ENCODE data around the gene CRB2.

The CRB2 gene

DNA sequence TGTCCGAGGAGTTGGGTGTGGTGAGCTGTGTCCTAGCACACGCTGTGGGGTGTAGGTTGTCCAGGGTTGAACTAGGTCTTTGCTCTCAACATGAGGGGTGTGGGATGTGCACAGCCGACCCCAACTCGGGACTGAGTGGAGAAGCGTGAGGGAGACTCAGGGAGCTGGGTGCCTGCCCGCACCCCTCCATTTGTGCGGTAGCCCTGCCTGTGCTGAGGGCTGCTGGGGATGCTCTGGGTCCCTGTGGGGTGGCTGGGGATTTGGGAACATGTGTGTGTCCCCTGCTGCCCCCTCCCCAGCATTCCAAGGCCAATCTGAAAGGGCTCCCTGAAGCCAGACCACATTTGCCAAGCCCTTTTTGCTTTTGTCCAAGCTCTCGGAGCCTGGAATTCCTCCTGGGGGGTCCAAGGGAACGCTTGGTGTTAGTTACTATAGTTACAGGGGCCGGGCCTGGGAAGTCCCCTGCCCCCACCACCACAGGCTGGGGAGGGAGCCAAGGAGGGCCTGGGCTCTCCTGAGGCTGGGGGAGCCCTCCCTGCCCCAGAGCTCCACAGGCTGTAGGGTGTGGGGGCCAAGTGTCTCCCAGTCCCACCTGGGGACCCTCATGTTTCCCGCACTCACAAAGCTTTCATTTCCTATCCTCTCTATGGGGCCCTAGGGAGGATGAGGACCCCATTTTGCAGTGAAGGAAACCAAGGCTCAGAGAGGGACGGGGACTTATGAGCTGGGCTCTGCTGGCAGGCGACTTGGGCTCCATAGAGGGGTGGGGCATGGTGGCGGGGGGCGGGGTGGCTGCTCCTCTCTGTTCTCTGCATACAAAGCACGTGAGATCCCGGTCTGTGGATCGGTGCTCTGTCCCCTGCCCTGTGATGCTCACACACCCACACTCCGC is 1.1 kb downstream of the CRB2 start:
- Histone ChIP-seq H3K4me3 (ENCODE audit: low read depth in 1 of 5, low read length in 5 of 5) (no peak overlapping the region), H3K36me3 (ENCODE audit: control insufficient read depth in 5 of 5, insufficient read depth in 5 of 5, low read length in 5 of 5) (no peaks in the 10 kb centered on the region), H3K27me3 (ENCODE audit: control insufficient read depth in 5 of 5, insufficient read depth in 4 of 5, low read length in 5 of 5) (peaks cover 9 to 42% (median 31%) of the 10 kb centered on the region in 5 donors), H3K9me3 (ENCODE audit: control insufficient read depth in 5 of 5, low read length in 5 of 5) (no peaks in the 10 kb centered on the region), H3K4me1 (ENCODE audit: control insufficient read depth in 5 of 5, insufficient read depth in 5 of 5, low read length in 5 of 5) (peaks cover 0 to 9% (median 6%) of the 10 kb centered on the region in 5 donors), H3K9ac (ENCODE audit: low read length in 5 of 5) (no peak overlapping the region), H3K27ac (ENCODE audit: low read depth, low read length) (no peak overlapping the region)

GRCh38 chr9:123357743-123358059 is 1.7 kb downstream of the CRB2 start:
- H3K4me3 ChIP-seq (ENCODE audit: low read depth in 1 of 5, low read length in 5 of 5) = no peak overlapping the region
- H3K9ac ChIP-seq (ENCODE audit: low read length in 5 of 5) = no peak overlapping the region
- peaks cover 9 to 42% (median 34%) of the 10 kb centered on the region in 5 donors for H3K27me3 ChIP-seq (ENCODE audit: control insufficient read depth in 5 of 5, insufficient read depth in 4 of 5, low read length in 5 of 5)
- no peak overlapping the region for H3K27ac ChIP-seq (ENCODE audit: low read depth, low read length)
- peaks cover 0 to 9% (median 6%) of the 10 kb centered on the region in 5 donors for H3K4me1 ChIP-seq (ENCODE audit: control insufficient read depth in 5 of 5, insufficient read depth in 5 of 5, low read length in 5 of 5)
- H3K9me3 ChIP-seq (ENCODE audit: control insufficient read depth in 5 of 5, low read length in 5 of 5) = no peaks in the 10 kb centered on the region
- no peaks in the 10 kb centered on the region for H3K36me3 ChIP-seq (ENCODE audit: control insufficient read depth in 5 of 5, insufficient read depth in 5 of 5, low read length in 5 of 5)

DNA sequence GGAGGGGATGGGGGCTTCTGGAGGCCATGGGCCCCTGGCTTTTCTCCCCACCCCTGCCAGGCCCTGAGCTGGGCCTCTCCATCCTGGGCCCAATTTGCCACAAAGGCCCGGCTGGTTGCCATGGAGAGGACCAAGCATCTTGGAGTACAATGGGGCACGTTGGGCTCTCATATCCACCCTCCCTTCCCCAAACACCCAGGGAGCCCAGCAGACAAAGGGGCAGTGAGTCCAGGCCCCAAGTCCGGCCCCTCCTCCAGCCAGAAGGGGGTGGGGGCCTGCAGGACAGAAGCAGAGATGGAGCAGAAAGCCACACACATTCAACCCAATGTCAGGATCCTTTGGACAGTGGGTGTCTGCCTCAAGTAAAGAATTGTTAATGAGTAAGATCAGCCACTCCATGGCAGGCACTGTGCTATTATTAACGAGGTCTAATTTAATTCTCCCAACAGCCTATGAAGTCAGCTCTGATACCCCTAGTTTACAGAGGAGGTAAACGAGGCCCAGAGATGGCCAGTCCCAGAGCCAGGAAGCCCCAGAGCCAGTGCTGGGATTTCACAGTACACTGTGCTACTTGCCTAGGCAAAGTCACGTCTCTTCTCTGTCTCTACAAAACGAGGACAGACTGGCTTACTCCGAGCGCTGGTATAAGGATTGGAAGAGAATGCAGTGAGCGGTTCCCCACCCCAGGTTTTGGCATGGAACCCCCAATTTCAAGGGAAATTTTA is 2.3 kb downstream of the CRB2 start:
- Histone ChIP-seq H3K9me3 (ENCODE audit: control insufficient read depth in 5 of 5, low read length in 5 of 5) (no peaks in the 10 kb centered on the region), H3K9ac (ENCODE audit: low read length in 5 of 5) (no peak overlapping the region), H3K27me3 (ENCODE audit: control insufficient read depth in 5 of 5, insufficient read depth in 4 of 5, low read length in 5 of 5) (peaks cover 9 to 43% (median 31%) of the 10 kb centered on the region in 5 donors), H3K4me3 (ENCODE audit: low read depth in 1 of 5, low read length in 5 of 5) (no peak overlapping the region), H3K36me3 (ENCODE audit: control insufficient read depth in 5 of 5, insufficient read depth in 5 of 5, low read length in 5 of 5) (no peaks in the 10 kb centered on the region), H3K27ac (ENCODE audit: low read depth, low read length) (no peak overlapping the region), H3K4me1 (ENCODE audit: control insufficient read depth in 5 of 5, insufficient read depth in 5 of 5, low read length in 5 of 5) (peaks cover 0 to 9% (median 6%) of the 10 kb centered on the region in 5 donors)

GRCh38 chr9:123359106-123359505 is 3.1 kb downstream of the CRB2 start:
- Histone ChIP-seq H3K4me3 (ENCODE audit: low read depth in 1 of 5, low read length in 5 of 5) (no peak overlapping the region), H3K4me1 (ENCODE audit: control insufficient read depth in 5 of 5, insufficient read depth in 5 of 5, low read length in 5 of 5) (peaks cover 0 to 6% (median 3%) of the 10 kb centered on the region in 5 donors), H3K27ac (ENCODE audit: low read depth, low read length) (no peak overlapping the region), H3K36me3 (ENCODE audit: control insufficient read depth in 5 of 5, insufficient read depth in 5 of 5, low read length in 5 of 5) (no peaks in the 10 kb centered on the region), H3K27me3 (ENCODE audit: control insufficient read depth in 5 of 5, insufficient read depth in 4 of 5, low read length in 5 of 5) (peaks cover 9 to 41% (median 23%) of the 10 kb centered on the region in 5 donors), H3K9me3 (ENCODE audit: control insufficient read depth in 5 of 5, low read length in 5 of 5) (no peaks in the 10 kb centered on the region), H3K9ac (ENCODE audit: low read length in 5 of 5) (no peak overlapping the region)

- Histone ChIP-seq H3K9ac (ENCODE audit: low read length in 5 of 5) (no peak overlapping the region), H3K27me3 (ENCODE audit: control insufficient read depth in 5 of 5, insufficient read depth in 4 of 5, low read length in 5 of 5) (peaks cover 7 to 37% (median 20%) of the 10 kb centered on the region in 5 donors), H3K27ac (ENCODE audit: low read depth, low read length) (no peak overlapping the region), H3K36me3 (ENCODE audit: control insufficient read depth in 5 of 5, insufficient read depth in 5 of 5, low read length in 5 of 5) (no peaks in the 10 kb centered on the region), H3K4me1 (ENCODE audit: control insufficient read depth in 5 of 5, insufficient read depth in 5 of 5, low read length in 5 of 5) (peaks cover 0 to 4% (median 0%) of the 10 kb centered on the region in 5 donors), H3K4me3 (ENCODE audit: low read depth in 1 of 5, low read length in 5 of 5) (no peak overlapping the region), H3K9me3 (ENCODE audit: control insufficient read depth in 5 of 5, low read length in 5 of 5) (no peaks in the 10 kb centered on the region)
Observed at GRCh38 chr9:123359546-123359945, 3.5 kb downstream of the CRB2 start.

DNA sequence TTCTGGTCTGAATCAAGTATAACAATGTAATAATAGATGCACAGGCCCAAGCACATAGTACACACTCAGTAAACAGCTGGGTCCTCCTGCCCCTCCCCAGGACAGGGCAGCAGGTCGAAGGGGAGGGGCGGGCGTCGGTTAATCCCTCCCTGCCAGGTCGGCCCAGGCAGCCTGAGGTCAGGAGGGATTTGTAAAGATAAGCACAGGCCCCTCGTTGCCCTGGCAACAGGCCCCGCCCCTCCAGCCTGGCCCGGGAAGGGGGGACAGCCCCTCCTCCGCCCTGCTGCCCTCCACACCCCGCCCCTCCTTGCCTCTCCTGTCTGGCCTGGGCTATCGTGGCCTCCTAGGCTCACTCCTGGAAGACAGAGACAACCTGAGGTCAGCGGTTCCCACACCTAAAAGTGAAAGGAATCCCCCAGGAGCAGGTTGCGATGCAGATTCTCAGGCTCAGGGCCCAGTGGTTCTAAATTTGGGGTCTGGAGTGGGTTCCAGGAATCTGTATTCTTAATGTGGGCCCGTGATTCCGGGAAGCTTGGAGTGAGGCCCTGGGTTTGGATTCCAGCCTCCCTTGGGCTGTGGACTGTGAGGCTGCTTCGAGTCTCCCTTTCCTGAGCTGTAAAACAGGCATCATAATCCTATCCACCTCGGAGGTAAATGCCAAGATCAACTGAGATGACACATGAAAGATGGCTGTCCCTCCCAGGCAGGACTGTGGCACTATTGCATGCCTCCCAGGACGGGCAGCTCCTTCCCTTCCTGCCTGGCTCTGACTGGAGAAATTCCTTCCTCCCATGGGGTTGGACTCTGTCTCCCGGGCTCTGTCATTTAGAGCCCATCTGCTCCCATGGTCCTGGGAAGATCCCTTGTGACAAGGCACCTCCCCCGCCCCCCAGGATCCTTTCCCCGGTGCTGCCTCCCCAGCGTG is 4.4 kb downstream of the CRB2 start:
- Histone ChIP-seq H3K27me3 (ENCODE audit: control insufficient read depth in 5 of 5, insufficient read depth in 4 of 5, low read length in 5 of 5) (peaks cover 3 to 30% (median 12%) of the 10 kb centered on the region in 5 donors), H3K4me3 (ENCODE audit: low read depth in 1 of 5, low read length in 5 of 5) (no peak overlapping the region), H3K27ac (ENCODE audit: low read depth, low read length) (no peak overlapping the region), H3K9ac (ENCODE audit: low read length in 5 of 5) (no peak overlapping the region), H3K9me3 (ENCODE audit: control insufficient read depth in 5 of 5, low read length in 5 of 5) (no peaks in the 10 kb centered on the region), H3K36me3 (ENCODE audit: control insufficient read depth in 5 of 5, insufficient read depth in 5 of 5, low read length in 5 of 5) (no peaks in the 10 kb centered on the region), H3K4me1 (ENCODE audit: control insufficient read depth in 5 of 5, insufficient read depth in 5 of 5, low read length in 5 of 5) (peaks cover 0 to 4% (median 0%) of the 10 kb centered on the region in 5 donors)

DNA sequence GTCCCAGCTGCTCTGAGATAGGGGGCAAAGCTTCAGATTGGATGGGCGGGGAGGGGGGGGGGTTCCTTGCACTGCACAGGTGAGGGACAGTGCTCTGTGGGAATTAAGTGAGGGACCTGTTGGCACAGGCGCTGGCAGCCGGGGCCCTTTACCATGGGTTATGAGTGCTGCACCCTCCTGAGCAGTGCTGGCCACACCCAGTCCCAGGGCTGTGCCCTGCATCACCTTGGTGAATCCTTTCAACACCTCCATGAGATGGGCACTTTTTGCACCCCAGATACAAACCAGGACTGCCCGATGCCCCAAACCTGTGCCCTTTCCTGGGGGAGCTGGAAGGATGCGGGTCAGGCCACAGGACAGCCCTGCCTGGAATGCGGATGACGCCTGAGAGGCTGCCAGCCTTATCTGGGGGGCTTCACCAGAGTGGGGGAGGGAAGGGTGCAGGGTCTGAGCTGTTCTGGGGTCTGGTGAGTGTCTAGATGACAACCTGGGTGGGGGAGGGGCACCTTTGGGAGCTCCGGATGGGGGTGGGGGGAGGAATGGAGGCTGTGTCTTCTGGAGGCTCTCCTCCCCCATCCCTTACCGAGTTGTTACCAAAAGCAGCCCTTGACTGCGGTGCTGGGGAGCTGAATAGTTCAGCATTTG is 5.2 kb downstream of the CRB2 start:
- Histone ChIP-seq H3K9ac (ENCODE audit: low read length in 5 of 5) (no peak overlapping the region), H3K4me1 (ENCODE audit: control insufficient read depth in 5 of 5, insufficient read depth in 5 of 5, low read length in 5 of 5) (peaks cover 0 to 4% (median 0%) of the 10 kb centered on the region in 5 donors), H3K27me3 (ENCODE audit: control insufficient read depth in 5 of 5, insufficient read depth in 4 of 5, low read length in 5 of 5) (peaks cover 3 to 29% (median 11%) of the 10 kb centered on the region in 5 donors), H3K27ac (ENCODE audit: low read depth, low read length) (no peak overlapping the region), H3K9me3 (ENCODE audit: control insufficient read depth in 5 of 5, low read length in 5 of 5) (no peaks in the 10 kb centered on the region), H3K4me3 (ENCODE audit: low read depth in 1 of 5, low read length in 5 of 5) (no peak overlapping the region), H3K36me3 (ENCODE audit: control insufficient read depth in 5 of 5, insufficient read depth in 5 of 5, low read length in 5 of 5) (no peaks in the 10 kb centered on the region)

DNA sequence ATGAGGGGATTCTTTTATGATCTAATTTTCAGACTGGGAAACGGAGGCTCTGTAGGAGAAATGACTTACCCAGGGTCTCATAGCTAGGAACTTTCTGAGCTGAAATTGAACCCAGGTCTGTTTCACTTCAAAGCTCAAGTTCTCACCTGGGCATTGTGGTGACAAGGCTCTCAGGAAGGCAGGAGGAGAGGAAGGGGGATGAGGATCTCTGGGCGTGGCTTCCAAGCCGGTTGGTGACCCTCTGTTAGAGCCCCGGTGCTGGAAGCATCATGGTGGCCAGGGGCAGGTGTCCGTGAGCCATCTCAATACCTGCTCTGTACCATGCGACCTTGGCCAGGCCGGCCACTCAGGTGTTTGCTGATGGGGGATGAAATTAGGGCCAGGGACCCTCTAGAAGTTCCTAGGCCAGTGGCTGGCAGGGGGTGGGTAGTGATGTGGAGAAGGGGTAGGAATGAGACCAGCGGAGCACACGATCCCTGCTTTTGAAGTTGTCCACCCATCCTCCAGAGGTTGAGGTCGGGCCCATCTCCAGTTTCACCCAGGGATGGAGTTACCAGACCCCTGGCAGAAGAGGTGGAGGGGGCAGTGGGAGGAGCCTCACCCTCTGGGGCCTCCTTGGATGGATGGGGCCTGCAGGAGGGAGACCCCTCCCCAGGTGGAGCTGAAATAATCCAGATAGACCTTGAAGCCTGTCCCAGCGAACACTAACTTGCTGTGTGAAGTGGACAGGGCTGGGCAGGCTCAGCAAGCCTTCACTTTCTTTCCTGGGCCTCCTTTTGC is 5.9 kb downstream of the CRB2 start:
- H3K4me3 ChIP-seq (ENCODE audit: low read depth in 1 of 5, low read length in 5 of 5) = no peak overlapping the region
- H3K9ac ChIP-seq (ENCODE audit: low read length in 5 of 5) = no peak overlapping the region
- H3K9me3 ChIP-seq (ENCODE audit: control insufficient read depth in 5 of 5, low read length in 5 of 5) = no peaks in the 10 kb centered on the region
- H3K27ac ChIP-seq (ENCODE audit: low read depth, low read length) = no peak overlapping the region
- peaks cover 3 to 29% (median 13%) of the 10 kb centered on the region in 5 donors for H3K27me3 ChIP-seq (ENCODE audit: control insufficient read depth in 5 of 5, insufficient read depth in 4 of 5, low read length in 5 of 5)
- H3K4me1 ChIP-seq (ENCODE audit: control insufficient read depth in 5 of 5, insufficient read depth in 5 of 5, low read length in 5 of 5) = peaks cover 0 to 4% (median 0%) of the 10 kb centered on the region in 5 donors
- H3K36me3 ChIP-seq (ENCODE audit: control insufficient read depth in 5 of 5, insufficient read depth in 5 of 5, low read length in 5 of 5) = no peaks in the 10 kb centered on the region

DNA sequence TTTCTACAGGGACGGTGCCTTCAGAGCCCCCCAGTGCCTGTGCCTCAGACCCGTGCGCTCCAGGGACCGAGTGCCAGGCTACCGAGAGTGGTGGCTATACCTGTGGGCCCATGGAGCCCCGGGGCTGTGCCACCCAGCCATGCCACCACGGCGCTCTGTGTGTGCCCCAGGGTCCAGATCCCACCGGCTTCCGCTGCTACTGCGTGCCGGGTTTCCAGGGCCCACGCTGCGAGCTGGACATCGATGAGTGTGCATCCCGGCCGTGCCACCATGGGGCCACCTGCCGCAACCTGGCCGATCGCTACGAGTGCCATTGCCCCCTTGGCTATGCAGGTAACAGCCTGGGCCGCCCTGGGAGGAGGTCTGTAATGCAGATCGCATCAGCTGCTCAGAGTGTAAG is 6.9 kb downstream of the CRB2 start:
- H3K4me3 ChIP-seq (ENCODE audit: low read depth in 1 of 5, low read length in 5 of 5) = no peak overlapping the region
- H3K27ac ChIP-seq (ENCODE audit: low read depth, low read length) = no peak overlapping the region
- no peak overlapping the region for H3K9ac ChIP-seq (ENCODE audit: low read length in 5 of 5)
- peaks cover 0 to 4% (median 0%) of the 10 kb centered on the region in 5 donors for H3K4me1 ChIP-seq (ENCODE audit: control insufficient read depth in 5 of 5, insufficient read depth in 5 of 5, low read length in 5 of 5)
- H3K36me3 ChIP-seq (ENCODE audit: control insufficient read depth in 5 of 5, insufficient read depth in 5 of 5, low read length in 5 of 5) = no peaks in the 10 kb centered on the region
- H3K27me3 ChIP-seq (ENCODE audit: control insufficient read depth in 5 of 5, insufficient read depth in 4 of 5, low read length in 5 of 5) = peaks cover 3 to 32% (median 15%) of the 10 kb centered on the region in 5 donors
- no peaks in the 10 kb centered on the region for H3K9me3 ChIP-seq (ENCODE audit: control insufficient read depth in 5 of 5, low read length in 5 of 5)

Measured in subcutaneous abdominal adipose tissue (tissue), 5 donors.